NCI-H748 (cell line): Measurements from ENCODE around the gene VWA2.
A peak's percentile ranks its signal among the peaks of the same experiment; 100 is the strongest.

Source experiments
- DNase-seq: peaks from one replicate; lab custom pipeline; 2025; ENCODE audit not compliant: unreplicated experiment; lab: John Stamatoyannopoulos, UW

VWA2 gene, protein sequence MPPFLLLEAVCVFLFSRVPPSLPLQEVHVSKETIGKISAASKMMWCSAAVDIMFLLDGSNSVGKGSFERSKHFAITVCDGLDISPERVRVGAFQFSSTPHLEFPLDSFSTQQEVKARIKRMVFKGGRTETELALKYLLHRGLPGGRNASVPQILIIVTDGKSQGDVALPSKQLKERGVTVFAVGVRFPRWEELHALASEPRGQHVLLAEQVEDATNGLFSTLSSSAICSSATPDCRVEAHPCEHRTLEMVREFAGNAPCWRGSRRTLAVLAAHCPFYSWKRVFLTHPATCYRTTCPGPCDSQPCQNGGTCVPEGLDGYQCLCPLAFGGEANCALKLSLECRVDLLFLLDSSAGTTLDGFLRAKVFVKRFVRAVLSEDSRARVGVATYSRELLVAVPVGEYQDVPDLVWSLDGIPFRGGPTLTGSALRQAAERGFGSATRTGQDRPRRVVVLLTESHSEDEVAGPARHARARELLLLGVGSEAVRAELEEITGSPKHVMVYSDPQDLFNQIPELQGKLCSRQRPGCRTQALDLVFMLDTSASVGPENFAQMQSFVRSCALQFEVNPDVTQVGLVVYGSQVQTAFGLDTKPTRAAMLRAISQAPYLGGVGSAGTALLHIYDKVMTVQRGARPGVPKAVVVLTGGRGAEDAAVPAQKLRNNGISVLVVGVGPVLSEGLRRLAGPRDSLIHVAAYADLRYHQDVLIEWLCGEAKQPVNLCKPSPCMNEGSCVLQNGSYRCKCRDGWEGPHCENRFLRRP

DNA sequence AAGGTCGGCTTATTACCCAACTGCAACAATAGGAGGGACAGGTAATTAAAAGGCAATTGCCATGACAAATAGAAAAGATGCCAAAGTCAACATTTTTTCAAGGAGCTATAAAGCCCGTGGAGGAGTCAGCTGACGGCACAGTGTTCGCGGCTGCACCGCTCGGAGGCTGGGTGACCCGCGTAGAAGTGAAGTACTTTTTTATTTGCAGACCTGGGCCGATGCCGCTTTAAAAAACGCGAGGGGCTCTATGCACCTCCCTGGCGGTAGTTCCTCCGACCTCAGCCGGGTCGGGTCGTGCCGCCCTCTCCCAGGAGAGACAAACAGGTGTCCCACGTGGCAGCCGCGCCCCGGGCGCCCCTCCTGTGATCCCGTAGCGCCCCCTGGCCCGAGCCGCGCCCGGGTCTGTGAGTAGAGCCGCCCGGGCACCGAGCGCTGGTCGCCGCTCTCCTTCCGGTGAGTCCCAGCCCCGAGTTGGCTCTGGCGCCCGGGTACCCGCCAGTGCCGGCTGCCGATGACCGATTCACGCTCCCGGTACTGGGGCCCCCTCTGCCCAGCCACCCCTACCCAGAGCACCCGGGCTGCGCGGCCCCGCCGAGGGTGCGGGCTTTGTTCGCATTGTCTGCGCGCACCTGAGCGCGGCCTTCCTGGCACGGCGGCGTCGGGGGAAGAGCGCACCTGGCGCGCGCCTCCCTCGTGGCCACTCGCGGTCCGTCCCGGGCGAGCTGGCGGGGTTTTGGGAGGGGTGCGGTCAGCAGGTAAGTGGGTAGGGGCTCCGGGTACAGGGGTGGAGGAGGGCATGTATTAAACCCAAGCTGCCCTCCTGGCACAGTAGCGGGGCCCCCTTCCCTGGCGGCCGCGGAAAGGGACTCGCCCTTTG is at the start of gene VWA2:
Gene VWA2 (plus strand): TSS at position 138 of the 877 bp plus-strand sequence. CDS start 9,460 bp downstream, outside the sequence.
- peak; percentile 84 for DNase-seq

DNA sequence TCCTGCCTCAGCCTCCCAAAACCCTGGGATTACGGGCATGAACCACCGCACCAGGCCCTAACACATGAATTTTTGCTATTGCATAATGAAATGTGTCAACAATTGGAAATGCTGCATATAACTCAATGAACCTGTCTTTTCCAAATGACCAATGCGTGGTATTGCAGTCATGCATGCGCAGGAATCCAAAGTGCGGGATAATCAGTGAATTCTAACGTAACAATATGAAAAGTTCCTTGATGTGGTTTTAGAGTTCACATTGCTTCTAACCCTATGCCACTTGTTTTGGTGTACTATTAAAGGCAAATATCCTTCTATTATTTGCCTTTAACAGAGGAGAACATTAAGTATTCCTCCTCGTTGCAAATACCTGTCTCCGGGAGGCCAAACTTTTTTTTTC is 49.4 kb upstream of the VWA2 start:
- no peak for DNase-seq

DNA sequence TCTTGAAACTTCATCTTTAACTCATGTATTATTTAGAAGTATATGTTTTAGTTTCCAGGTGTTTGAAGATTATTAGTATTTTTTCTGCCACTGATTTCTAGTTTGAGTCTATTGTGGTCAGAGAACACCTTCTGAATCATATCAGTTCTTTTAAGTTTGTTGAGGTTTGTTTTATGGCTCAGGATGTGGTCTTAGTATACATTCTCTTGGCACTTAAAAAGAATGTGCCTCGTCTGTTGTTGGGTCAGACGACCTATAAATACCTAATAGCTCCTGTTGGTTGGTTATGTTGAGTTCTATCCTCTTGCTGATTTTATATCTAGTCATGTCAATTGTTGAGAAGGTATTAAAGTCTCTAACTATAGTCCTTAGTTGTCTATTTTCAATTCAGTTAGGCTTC is 44.0 kb upstream of the VWA2 start:
- no peak for DNase-seq

DNA sequence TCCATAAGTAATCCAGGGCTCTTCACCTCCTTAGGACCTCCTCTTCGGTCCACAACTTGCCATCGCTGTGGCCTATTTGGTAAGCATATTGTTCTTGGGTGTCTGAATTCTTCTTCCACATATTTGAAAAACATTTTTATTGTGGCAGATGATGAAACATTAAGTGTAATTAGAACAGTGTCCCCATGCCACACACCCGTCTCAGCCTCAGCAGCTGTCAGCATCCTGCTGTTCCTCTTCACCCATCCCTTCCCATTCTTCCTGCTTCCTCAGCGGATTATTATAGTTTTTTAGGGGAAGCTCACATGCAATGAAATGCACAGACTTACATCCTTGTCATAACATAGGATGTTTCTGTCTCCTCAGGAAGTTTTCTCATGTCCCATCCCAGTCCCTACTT is 39.8 kb upstream of the VWA2 start:
- DNase-seq: no peak

DNA sequence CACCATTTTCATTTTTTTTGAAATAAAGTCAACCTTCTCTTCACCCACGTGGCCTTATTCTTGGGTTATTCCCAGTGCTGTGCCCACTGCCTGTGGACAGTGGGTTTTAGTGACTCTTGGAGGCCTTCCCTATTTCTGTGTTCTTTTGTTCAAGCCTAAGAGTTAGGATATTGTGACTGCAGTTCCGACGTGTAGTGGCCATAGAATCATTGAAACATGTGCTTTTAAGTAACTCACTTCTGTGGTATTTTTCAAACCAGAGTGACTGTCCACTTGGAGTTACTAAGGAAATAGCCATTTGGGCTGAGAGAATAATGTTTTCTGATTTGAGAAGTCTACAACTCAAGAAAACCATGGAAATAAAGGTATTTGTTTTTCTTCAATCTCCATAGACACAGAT is 36.2 kb upstream of the VWA2 start:
- DNase-seq: no peak

GRCh38 chr10:114206902-114207301 is 32.2 kb upstream of the VWA2 start:
- DNase-seq: no peak

GRCh38 chr10:114207349-114207748 is 31.7 kb upstream of the VWA2 start:
- no peak for DNase-seq

DNA sequence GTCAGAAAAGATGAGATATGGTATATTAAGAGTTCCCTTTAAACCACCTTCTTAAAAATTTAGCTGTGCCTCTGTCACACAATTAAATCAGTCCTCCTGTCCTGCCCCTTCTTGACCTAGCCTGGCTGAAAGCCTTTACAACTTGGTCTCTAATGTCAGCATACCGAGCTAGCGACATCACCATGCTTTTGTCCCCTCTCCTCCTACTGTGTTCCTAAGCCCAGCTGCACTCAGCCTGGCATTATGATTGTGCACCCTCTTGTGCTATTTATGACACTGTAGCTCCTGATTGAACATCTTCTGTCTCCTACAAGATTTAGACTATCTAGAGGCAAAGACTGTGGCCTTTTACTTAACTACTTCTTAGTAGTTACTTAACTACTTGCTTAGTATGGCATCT is 30.7 kb upstream of the VWA2 start:
- DNase-seq: no peak

DNA sequence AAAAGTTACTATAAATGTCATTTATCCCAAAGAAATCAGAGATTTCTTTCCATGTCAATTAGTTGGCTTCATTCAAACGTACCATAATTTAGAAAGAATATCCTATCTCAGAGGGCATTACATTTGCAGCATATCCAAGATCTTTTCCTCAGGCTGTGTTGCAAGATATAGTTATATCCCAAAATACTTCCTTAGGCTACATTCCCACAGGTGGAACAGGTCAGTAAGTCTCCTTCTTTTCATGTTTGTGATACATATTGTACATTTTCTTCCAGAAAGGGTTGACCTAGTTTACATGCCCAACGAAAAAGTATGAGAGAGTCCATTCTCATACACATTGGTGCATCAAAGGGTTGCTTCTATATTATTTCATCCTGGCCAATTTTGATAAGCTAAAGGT is 26.9 kb upstream of the VWA2 start:
- DNase-seq: no peak

DNA sequence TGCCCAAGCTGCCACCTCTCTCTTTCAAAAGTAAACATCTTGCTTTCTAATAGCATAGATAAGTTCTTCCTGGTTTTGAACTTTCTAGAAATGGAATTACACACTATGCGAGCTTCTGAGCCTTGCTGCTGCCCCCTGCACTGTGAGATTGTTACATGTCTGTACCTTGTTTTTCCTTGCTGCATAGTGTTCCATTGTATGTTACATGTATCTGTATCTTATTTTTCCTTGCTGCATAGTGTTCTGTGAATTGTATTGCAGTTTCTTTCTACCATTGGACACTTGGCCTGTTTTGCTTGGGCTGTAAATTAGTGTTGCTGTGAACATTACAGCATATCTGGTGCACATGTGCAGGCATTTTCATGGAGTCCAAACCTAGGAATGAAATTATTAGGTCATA is 24.0 kb upstream of the VWA2 start:
- DNase-seq: no peak

DNA sequence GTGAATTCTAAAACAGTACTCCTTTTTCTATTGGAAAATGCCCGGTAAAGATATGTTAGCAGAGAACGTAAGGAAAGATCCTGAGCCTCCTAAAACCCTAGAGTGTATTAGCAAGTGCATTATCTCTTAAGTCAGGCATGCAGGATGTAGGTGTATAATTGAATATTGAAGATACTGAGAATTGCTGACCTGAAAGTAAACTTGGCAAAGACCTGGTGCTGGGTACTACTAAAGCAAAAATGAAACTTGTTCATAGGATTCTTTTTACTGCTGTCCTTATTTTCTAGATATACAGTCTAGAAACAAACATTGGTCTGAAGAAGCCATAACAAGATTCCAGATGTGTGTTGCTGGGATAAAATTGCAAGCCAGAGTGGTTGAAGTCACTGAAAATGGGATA is 18.8 kb upstream of the VWA2 start:
- DNase-seq: no peak

DNA sequence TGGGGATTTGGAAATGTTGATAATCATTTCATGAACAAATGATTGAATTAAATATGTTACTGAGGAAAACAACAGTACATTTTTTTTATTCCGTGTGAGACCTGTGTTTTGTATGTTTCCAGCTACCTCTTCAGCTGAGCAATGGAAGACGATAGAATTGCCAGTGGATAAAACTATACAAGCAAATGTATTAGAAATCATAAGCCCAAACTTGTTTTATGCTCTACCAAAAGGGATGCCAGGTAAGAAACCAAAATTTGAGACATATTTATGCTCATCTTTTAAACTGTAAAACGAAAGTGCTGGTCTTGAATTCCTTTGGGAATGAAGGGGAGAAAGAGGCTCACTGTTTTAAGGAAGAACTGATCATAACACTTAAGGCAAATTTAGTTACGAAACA is 17.8 kb upstream of the VWA2 start:
- DNase-seq: no peak

DNA sequence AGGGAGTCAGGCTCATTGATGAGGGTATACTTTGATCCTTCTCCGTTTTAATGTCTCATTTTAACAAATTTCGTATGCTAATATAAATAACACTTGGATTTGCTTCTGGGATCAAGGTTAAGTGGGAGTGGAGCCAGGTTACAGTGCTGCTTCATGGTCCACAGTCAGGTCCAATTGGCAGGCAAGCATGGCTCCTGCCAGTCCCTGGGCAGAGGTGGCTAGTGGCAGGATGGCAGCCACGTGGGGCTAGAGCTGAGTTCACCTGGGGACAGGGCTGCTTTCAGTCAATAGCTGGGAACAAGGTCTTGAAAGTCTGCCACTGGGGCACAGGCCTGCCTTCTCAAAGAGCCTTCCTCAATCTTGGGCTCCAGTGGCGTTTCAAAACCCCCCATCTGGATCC is 16.0 kb upstream of the VWA2 start:
- no peak for DNase-seq

DNA sequence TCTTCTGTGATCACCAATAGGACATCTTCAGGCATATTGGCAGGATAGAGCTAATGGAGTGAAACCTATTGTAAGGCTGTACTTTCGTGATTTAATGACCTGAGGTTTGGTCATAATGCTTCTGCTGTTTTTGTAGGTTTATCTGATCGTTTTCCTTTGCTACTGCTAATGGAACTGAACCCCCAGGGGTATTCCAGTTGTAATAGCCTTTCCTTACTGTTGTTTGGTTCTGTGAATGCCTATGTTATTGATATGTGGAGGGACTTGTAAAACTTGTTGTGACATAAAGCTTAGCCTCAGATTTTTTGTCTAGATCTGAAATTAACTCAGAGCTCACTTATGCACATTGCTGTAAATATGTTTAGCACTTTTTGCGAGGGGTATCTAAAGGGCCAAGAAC is 10.9 kb upstream of the VWA2 start:
- no peak for DNase-seq

GRCh38 chr10:114232561-114233176 is 6.4 kb upstream of the VWA2 start:
- no peak for DNase-seq

- no peak for DNase-seq
Observed at GRCh38 chr10:114233482-114233881, 5.6 kb upstream of the VWA2 start.

DNA sequence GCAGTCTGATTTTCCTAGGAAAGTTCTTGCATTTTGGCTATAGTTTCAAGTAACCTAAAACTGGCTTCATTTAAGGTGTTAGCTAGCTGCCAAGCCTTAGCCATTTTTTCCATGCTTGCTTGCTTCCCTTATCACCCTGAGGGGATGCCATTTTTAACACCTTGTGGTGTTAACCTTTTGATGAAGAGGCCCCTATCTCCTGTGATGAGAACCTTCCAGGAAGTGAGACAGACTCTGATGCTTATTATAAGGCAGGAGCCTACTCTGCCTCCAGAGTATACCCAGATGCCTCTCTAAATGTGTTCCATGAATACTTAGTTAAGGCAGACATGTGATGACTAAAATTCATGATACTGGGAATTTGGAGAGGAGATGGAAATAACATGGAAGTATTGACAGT is 4.9 kb upstream of the VWA2 start:
- DNase-seq: no peak

GRCh38 chr10:114239994-114240345 is 916 bp downstream of the VWA2 start:
- peak; percentile 28 for DNase-seq

GRCh38 chr10:114242235-114242634 is 3.2 kb downstream of the VWA2 start:
- DNase-seq: no peak

DNA sequence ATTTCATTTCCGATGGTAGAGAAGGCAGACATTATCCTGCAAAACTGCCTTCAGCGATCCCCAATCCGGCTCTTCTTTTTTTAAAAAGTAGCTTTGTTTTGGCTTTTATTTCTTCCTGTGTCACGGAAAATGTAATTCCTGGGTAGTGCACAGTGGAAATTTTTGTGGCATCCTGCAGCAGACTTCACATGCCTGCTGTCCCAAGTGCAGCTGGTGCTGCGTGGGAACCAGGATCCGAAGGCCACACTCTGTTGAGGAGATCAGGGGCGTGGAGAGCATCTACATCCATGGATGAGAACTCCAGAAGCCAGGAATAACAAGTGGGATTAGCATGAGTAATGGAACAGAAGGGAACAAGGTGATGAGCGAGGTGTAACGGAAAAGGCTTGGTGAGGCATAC is 4.6 kb downstream of the VWA2 start:
- no peak for DNase-seq

- DNase-seq: no peak
Observed at GRCh38 chr10:114244126-114244525, 5.1 kb downstream of the VWA2 start.
